Natural killer cell (primary cell): ENCODE data around the gene ENPP4. TPM values are rescaled to one million over a fixed set of nuclear protein-coding genes. Genes with fewer than 3 reads are reported as not detected.

Experiments used
- ATAC-seq, 3 donors: fragments of 150-1000 bp in 2 of 3; fragments of 200-7000 bp in 1 of 3; cut with Tn5 transposase; 1 replicate in 1 of 3; 2 replicates in 2 of 3; pipeline ENCODE4 v1.10.0; 2021; ENCODE audit warnings: mild to moderate bottlenecking in 2 of 3, moderate library complexity in 2 of 3
- DNase-seq, 2 donors: peaks; one replicate each; pipeline versions ENCODE4 v3.0.0 to v3.0.0-alpha.2; 2013 to 2021; ENCODE audit warnings: mixed read lengths in 1 of 2
- H3K27ac ChIP-seq: one replicate; pipeline ENCODE4 v1.5.1; 2013; ENCODE audit warnings: mild to moderate bottlenecking, low read length
- H3K27me3 ChIP-seq: one replicate; pipeline ENCODE4 v1.6.1; 2013; ENCODE audit warnings: low read length; ENCODE audit not compliant: control insufficient read depth, insufficient read depth
- H3K36me3 ChIP-seq: one replicate; pipeline ENCODE4 v1.6.1; 2013; ENCODE audit warnings: low read length; ENCODE audit not compliant: control insufficient read depth, insufficient read depth
- H3K4me1 ChIP-seq: one replicate; pipeline ENCODE4 v1.6.1; 2013; ENCODE audit warnings: low read length; ENCODE audit not compliant: control insufficient read depth, insufficient read depth
- H3K4me3 ChIP-seq: one replicate; pipeline ENCODE4 v1.5.1; 2013; ENCODE audit warnings: low read length
- H3K9me3 ChIP-seq: one replicate; pipeline ENCODE4 v1.6.1; 2013; ENCODE audit warnings: low read length; ENCODE audit not compliant: control insufficient read depth, insufficient read depth
- H3K27ac Mint-ChIP-seq, 2 donors: one replicate each; pipeline ENCODE4 v1.8.0; 2022; ENCODE audit warnings: mild to moderate bottlenecking in 2 of 2, mixed read lengths in 2 of 2, moderate library complexity in 1 of 2
- H3K27me3 Mint-ChIP-seq, 2 donors: one replicate each; pipeline ENCODE4 v1.8.0; 2022; ENCODE audit warnings: low read depth in 2 of 2, mixed read lengths in 2 of 2
- H3K36me3 Mint-ChIP-seq: one replicate; pipeline ENCODE4 v1.8.0; 2022; ENCODE audit warnings: mixed read lengths
- H3K4me1 Mint-ChIP-seq, 2 donors: one replicate each; pipeline ENCODE4 v1.8.0; 2022; ENCODE audit warnings: mixed read lengths in 2 of 2
- H3K4me3 Mint-ChIP-seq: one replicate; pipeline ENCODE4 v1.8.0; 2022; ENCODE audit warnings: mild to moderate bottlenecking, moderate library complexity, mixed read lengths
- H3K9me3 Mint-ChIP-seq, 2 donors: one replicate each; pipeline ENCODE4 v1.8.0; 2022; ENCODE audit warnings: mixed read lengths in 2 of 2
- CTCF ChIP-seq: fragments of 200-600 bp; IDR thresholded peaks from one replicate; pipeline ENCODE4 v1.8.0; 2022; ENCODE audit warnings: antibody characterized with exemption
- WGBS: methylation state at CpG from one replicate; pipeline ENCODE4 v1.1.7; 2013; ENCODE audit warnings: missing lambda C conversion rate; ENCODE audit not compliant: insufficient coverage; 5-methylcytosine and 5-hydroxymethylcytosine counted together
- intact Hi-C: fragments of 100-400 bp; cut with micrococcal nuclease; formaldehyde crosslinking; loops from one replicate; pipeline ENCODE4 v1.14.2; 2022
- total RNA-seq, 4 donors: library from RNA; stranded (reverse); fragments of 120-200 nt in 1 of 4; gene quantifications; one replicate each; pipeline versions ENCODE4 v1.2.3 to v1.2.4, GENCODE V29; 2013 to 2022

Gene ENPP4
- total RNA-seq, 3 donors from 2014 or later (not counting 1 experiment from before 2014, with no cell fraction given) = 25.0 to 45.0 (median 26.6) TPM

- Histone ChIP-seq H3K4me3 (no peak overlapping the region), H3K27ac (no peak overlapping the region), H3K36me3 (no peaks in the 10 kb centered on the region), H3K9me3 (no peaks in the 10 kb centered on the region), H3K4me1 (peaks cover 42% of the 10 kb centered on the region), H3K27me3 (no peaks in the 10 kb centered on the region)
- H3K9me3 Mint-ChIP-seq = no peaks in the 10 kb centered on the region
- no peak for ATAC-seq
- H3K4me3 Mint-ChIP-seq = peak overlapping the region; percentile 91
- peak overlapping the region; percentile 90 to 99 for H3K27ac Mint-ChIP-seq
- DNase-seq = no peak
- intact Hi-C loops = no loop called here
- WGBS = 90% methylated on average over 3 of the region's 4 CpGs
- H3K27me3 Mint-ChIP-seq = no peaks in the 10 kb centered on the region
- no peaks in the 10 kb centered on the region for H3K36me3 Mint-ChIP-seq
- H3K4me1 Mint-ChIP-seq = peaks cover 77 to 78% of the 10 kb centered on the region in 2 donors
- no peak for TF ChIP-seq CTCF
Measured at GRCh38 chr6:46172176-46172575, 42.4 kb downstream of the ENPP4 start.

GRCh38 chr6:46174904-46175303 is 45.1 kb downstream of the ENPP4 start:
- Mint-ChIP-seq H3K36me3 (no peaks in the 10 kb centered on the region), H3K27ac (peak overlapping the region; percentile 93 to 99), H3K9me3 (no peaks in the 10 kb centered on the region), H3K4me3 (peak overlapping the region; percentile 86), H3K4me1 (peaks cover 81 to 87% of the 10 kb centered on the region in 2 donors), H3K27me3 (no peaks in the 10 kb centered on the region)
- H3K4me1 ChIP-seq = peaks cover 42% of the 10 kb centered on the region
- H3K27ac ChIP-seq = peak overlapping the region; percentile 81
- no peaks in the 10 kb centered on the region for H3K27me3 ChIP-seq
- no peak overlapping the region for H3K4me3 ChIP-seq
- no peaks in the 10 kb centered on the region for H3K36me3 ChIP-seq
- H3K9me3 ChIP-seq = no peaks in the 10 kb centered on the region
- no peak for TF ChIP-seq CTCF
- ATAC-seq = peak; percentile 45 to 69 (median 57)
- intact Hi-C loops = loop anchor here (5.0 kb wide), 1 partner anchor 163 kb away; no protein-coding TSS in a partner anchor
- 23% methylated on average over 2 of the region's 3 CpGs for WGBS
- peak; percentile 27 to 55 for DNase-seq

- H3K9me3 ChIP-seq = no peaks in the 10 kb centered on the region
- Mint-ChIP-seq H3K27me3 (no peaks in the 10 kb centered on the region), H3K4me3 (peak overlapping the region; percentile 86), H3K36me3 (no peaks in the 10 kb centered on the region), H3K9me3 (no peaks in the 10 kb centered on the region), H3K4me1 (peaks cover 76 to 84% of the 10 kb centered on the region in 2 donors), H3K27ac (peak overlapping the region; percentile 93 to 99)
- H3K27me3 ChIP-seq = no peaks in the 10 kb centered on the region
- DNase-seq (peak in 1 of 2 donors; percentile 72), ATAC-seq (peak; percentile 62 to 79 (median 73))
- intact Hi-C loops = loop anchor here (5.0 kb wide), 1 partner anchor 163 kb away; no protein-coding TSS in a partner anchor
- TF ChIP-seq CTCF = no peak
- peak overlapping the region; percentile 81 for H3K27ac ChIP-seq
- WGBS = 31% methylated on average over 2 of the region's 4 CpGs
- H3K4me1 ChIP-seq = peaks cover 40% of the 10 kb centered on the region
- H3K36me3 ChIP-seq = no peaks in the 10 kb centered on the region
- no peak overlapping the region for H3K4me3 ChIP-seq
Measured at GRCh38 chr6:46175446-46175845, 45.7 kb downstream of the ENPP4 start.

GRCh38 chr6:46175976-46176375 is 46.2 kb downstream of the ENPP4 start:
- WGBS = 48% methylated on average over 3 of the region's 3 CpGs
- H3K27ac ChIP-seq = peak overlapping the region; percentile 3
- intact Hi-C loops = loop anchor here (5.0 kb wide), 1 partner anchor 164 kb away; no protein-coding TSS in a partner anchor

More at GRCh38 chr6:46175976-46176375, 46.2 kb downstream of the ENPP4 start:
- peak overlapping the region; percentile 86 for H3K4me3 Mint-ChIP-seq
- H3K4me1 Mint-ChIP-seq = peaks cover 73 to 82% of the 10 kb centered on the region in 2 donors
- peak in 2 of 3 donors; percentile 11 for ATAC-seq
- no peaks in the 10 kb centered on the region for H3K36me3 ChIP-seq
- H3K27me3 Mint-ChIP-seq = no peaks in the 10 kb centered on the region
- no peaks in the 10 kb centered on the region for H3K9me3 ChIP-seq
- TF ChIP-seq CTCF = no peak
- H3K9me3 Mint-ChIP-seq = no peaks in the 10 kb centered on the region
- H3K27ac Mint-ChIP-seq = peak overlapping the region; percentile 93 to 99
- H3K4me3 ChIP-seq = no peak overlapping the region
- peaks cover 34% of the 10 kb centered on the region for H3K4me1 ChIP-seq
- H3K27me3 ChIP-seq = no peaks in the 10 kb centered on the region
- peak in 1 of 2 donors; percentile 6 for DNase-seq
- no peaks in the 10 kb centered on the region for H3K36me3 Mint-ChIP-seq
